ENCODE results near the gene INO80B.

GRCh38 chr2:74495440-74495839, 40.6 kb downstream of the INO80B start:
- no peak for TF ChIP-seq EZH2phosphoT487 (IDR thresholded peaks at IDR 0.05)
- TF ChIP-seq CTCF (IDR thresholded peaks at IDR 0.05) = no peak

All from neural progenitor cell (in vitro differentiated cells).